Gastroesophageal sphincter (tissue), 4 donors: ENCODE data around the gene TSPAN14. TPM values are rescaled to one million over a fixed set of nuclear protein-coding genes. Genes with fewer than 3 reads are reported as not detected.

Experiments
- ATAC-seq: fragments of 150-250 bp; one replicate; pipeline ENCODE4 v1.9.1; 2016; ENCODE audit warnings: mild to moderate bottlenecking, moderate library complexity
- H3K27ac ChIP-seq, 4 donors: fragments of 200-600 bp; sonication (generic) in 3 of 4; 1 replicate in 3 of 4; 2 replicates in 1 of 4; pipeline ENCODE4 v1.5.1; 2016 to 2019
- H3K27me3 ChIP-seq: fragments of 200-600 bp; sonication (generic); one replicate; pipeline ENCODE4 v1.5.1; 2019
- H3K36me3 ChIP-seq, 2 donors: fragments of 200-600 bp; sonication (generic); one replicate each; pipeline ENCODE4 v1.5.1; 2019; ENCODE audit warnings: control low read depth in 1 of 2
- H3K4me1 ChIP-seq, 3 donors: fragments of 200-600 bp; sonication (generic); 1 replicate in 2 of 3; 2 replicates in 1 of 3; pipeline ENCODE4 v1.5.1; 2016 to 2019; ENCODE audit warnings: control low read depth in 2 of 3
- H3K4me3 ChIP-seq, 2 donors: fragments of 200-600 bp; sonication (generic); one replicate each; pipeline ENCODE4 v1.5.1; 2019; ENCODE audit warnings: mild to moderate bottlenecking in 1 of 2, moderate library complexity in 1 of 2
- H3K9me3 ChIP-seq, 3 donors: fragments of 200-600 bp; sonication (generic); one replicate each; pipeline ENCODE4 v1.5.1; 2017 to 2019; ENCODE audit warnings: control low read depth in 2 of 3
- EP300 ChIP-seq: sonication (generic); formaldehyde crosslinking; IDR thresholded peaks from one replicate; pipeline ENCODE4 v1.6.1; 2017; ENCODE audit warnings: antibody characterized with exemption, mild to moderate bottlenecking
- POLR2A ChIP-seq, 2 donors: fragments of 450-650 bp; IDR thresholded peaks; one replicate each; pipeline ENCODE4 v1.6.1; 2017; ENCODE audit warnings: antibody characterized with exemption in 2 of 2, mild to moderate bottlenecking in 2 of 2, moderate library complexity in 1 of 2
- POLR2AphosphoS5 ChIP-seq: sonication (generic); formaldehyde crosslinking; IDR thresholded peaks from one replicate; pipeline ENCODE4 v1.6.1; 2017; ENCODE audit warnings: antibody characterized with exemption
- WGBS, 2 donors: methylation state at CpG; one replicate each; pipeline ENCODE4 v1.1.5; 2018; ENCODE audit warnings: low coverage in 1 of 2; 5-methylcytosine and 5-hydroxymethylcytosine counted together
- total RNA-seq, 4 donors: library from RNA; depleted of rRNA; stranded (reverse); fragments of >200 nt; gene quantifications; one replicate each; pipeline ENCODE4 v1.1.0, GENCODE V29; 2016
- TF ChIP-seq, protein P1 (sequence below), 4 experiments: fragments of 200-600 bp in 2 of 4; fragments of 450-650 bp in 2 of 4; sonication (generic) in 1 of 4; IDR thresholded peaks; one replicate each; pipeline ENCODE4 v1.5.1; 2017 to 2019; ENCODE audit warnings: antibody characterized with exemption in 4 of 4, mild to moderate bottlenecking in 2 of 4, moderate library complexity in 2 of 4

Gene TSPAN14
- total RNA-seq, 4 donors from 2014 or later, result 23.3 to 52.4 (median 37.1) TPM

- Histone ChIP-seq H3K27me3 (no peaks in the 10 kb centered on the region), H3K27ac (no peak overlapping the region), H3K4me3 (no peak overlapping the region), H3K9me3 (no peaks in the 10 kb centered on the region), H3K4me1 (peaks cover 0 to 22% (median 2%) of the 10 kb centered on the region in 3 donors), H3K36me3 (peaks cover 0 to 58% of the 10 kb centered on the region in 2 donors)
- TF ChIP-seq EP300 (no peak), POLR2AphosphoS5 (no peak), POLR2A (IDR thresholded peaks at IDR 0.05) (no peak)
- TF ChIP-seq, protein P1, sequence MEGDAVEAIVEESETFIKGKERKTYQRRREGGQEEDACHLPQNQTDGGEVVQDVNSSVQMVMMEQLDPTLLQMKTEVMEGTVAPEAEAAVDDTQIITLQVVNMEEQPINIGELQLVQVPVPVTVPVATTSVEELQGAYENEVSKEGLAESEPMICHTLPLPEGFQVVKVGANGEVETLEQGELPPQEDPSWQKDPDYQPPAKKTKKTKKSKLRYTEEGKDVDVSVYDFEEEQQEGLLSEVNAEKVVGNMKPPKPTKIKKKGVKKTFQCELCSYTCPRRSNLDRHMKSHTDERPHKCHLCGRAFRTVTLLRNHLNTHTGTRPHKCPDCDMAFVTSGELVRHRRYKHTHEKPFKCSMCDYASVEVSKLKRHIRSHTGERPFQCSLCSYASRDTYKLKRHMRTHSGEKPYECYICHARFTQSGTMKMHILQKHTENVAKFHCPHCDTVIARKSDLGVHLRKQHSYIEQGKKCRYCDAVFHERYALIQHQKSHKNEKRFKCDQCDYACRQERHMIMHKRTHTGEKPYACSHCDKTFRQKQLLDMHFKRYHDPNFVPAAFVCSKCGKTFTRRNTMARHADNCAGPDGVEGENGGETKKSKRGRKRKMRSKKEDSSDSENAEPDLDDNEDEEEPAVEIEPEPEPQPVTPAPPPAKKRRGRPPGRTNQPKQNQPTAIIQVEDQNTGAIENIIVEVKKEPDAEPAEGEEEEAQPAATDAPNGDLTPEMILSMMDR (IDR thresholded peaks at IDR 0.05), result no peak
- WGBS, 2 donors, result 79 to 100% methylated on average over 2 to 3 of the region's 10 CpGs
- peak; percentile 8 for ATAC-seq
Observed at GRCh38 chr10:80520661-80521470, 66.8 kb downstream of the TSPAN14 start.

DNA sequence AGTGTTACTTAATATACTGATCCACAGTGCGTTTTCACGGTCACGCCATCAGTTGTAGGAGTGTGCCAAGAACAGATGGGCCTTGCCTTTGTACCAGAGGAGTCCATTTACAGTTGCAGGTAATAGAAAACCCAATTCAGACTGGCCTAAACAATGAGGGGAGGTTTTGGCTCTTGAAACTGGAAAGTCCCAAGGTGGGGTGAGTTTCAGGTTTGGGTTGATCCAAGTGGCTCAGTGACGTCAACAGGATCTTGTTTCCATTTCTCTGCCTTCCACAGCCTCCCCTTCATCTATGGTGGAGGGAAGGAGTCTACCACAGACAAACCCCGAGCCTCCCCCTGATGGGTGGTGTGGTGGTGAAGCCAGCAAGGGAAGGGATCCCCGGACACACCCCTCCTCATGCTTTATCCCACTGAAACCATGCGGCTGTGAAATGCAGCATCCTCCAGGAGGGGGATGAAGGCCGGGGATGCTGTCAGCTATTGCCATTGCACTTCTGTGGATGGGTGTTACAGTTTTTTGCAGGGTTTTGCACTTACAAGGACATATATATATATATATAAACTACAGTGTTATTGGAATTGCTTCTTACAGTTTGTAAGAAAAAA is 68.8 kb downstream of the TSPAN14 start:
- Histone ChIP-seq H3K27ac (no peak overlapping the region), H3K4me3 (no peak overlapping the region), H3K4me1 (peaks cover 0 to 12% (median 2%) of the 10 kb centered on the region in 3 donors), H3K36me3 (peaks cover 0 to 38% of the 10 kb centered on the region in 2 donors), H3K27me3 (no peaks in the 10 kb centered on the region), H3K9me3 (no peaks in the 10 kb centered on the region)
- WGBS, 2 donors, result 60 to 68% methylated on average over 2 to 6 of the region's 8 CpGs
- TF ChIP-seq EP300 (no peak), POLR2AphosphoS5 (no peak), POLR2A (IDR thresholded peaks at IDR 0.05) (no peak)
- TF ChIP-seq, protein P1 (IDR thresholded peaks at IDR 0.05), result no peak
- ATAC-seq, result no peak

DNA sequence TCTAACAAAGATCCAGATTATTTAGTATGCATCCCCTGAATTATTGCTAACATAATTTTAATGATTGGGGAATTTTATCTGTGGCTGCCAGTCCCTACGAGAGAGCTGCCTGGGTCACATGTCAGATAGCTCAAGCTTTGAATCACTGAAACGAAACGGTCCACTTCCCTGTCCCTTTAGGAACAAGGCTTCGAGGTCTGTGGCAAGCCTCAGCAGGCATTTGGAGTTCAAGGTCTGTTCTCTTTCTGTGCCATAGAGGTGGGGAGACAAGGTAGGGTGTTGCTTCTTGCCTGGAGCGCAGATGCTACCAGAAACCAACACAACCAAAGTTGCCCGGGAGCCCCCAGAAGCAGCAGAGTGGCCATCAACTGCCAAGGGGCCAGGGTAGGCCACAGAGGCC is 69.7 kb downstream of the TSPAN14 start:
- peaks cover 0 to 29% of the 10 kb centered on the region in 2 donors for H3K36me3 ChIP-seq
- H3K27ac ChIP-seq, result no peak overlapping the region
- ATAC-seq, result no peak

GRCh38 chr10:80524190-80524909 is 70.2 kb downstream of the TSPAN14 start:
- H3K27me3 ChIP-seq, result no peaks in the 10 kb centered on the region
- peaks cover 0 to 23% of the 10 kb centered on the region in 2 donors for H3K36me3 ChIP-seq
- peaks cover 0 to 5% (median 0%) of the 10 kb centered on the region in 3 donors for H3K4me1 ChIP-seq
- no peak overlapping the region for H3K4me3 ChIP-seq
- 78 to 83% methylated on average over 2 to 8 of the region's 12 CpGs for WGBS, 2 donors
- TF ChIP-seq, protein P1 (IDR thresholded peaks at IDR 0.05), result no peak
- TF ChIP-seq POLR2AphosphoS5 (no peak), EP300 (no peak), POLR2A (IDR thresholded peaks at IDR 0.05) (no peak)
- no peak for ATAC-seq
- H3K27ac ChIP-seq, result no peak overlapping the region
- H3K9me3 ChIP-seq, result no peaks in the 10 kb centered on the region

More for the DNA sequence above, 69.7 kb downstream of the TSPAN14 start:
- TF ChIP-seq, protein P1 (IDR thresholded peaks at IDR 0.05), result no peak
- no peak for TF ChIP-seq POLR2A (IDR thresholded peaks at IDR 0.05)
- TF ChIP-seq EP300, result no peak
- no peak for TF ChIP-seq POLR2AphosphoS5
- no peak overlapping the region for H3K4me3 ChIP-seq
- no peaks in the 10 kb centered on the region for H3K9me3 ChIP-seq
- H3K4me1 ChIP-seq, result peaks cover 0 to 3% (median 2%) of the 10 kb centered on the region in 3 donors
- 63 to 80% methylated on average over 1 to 4 of the region's 6 CpGs for WGBS, 2 donors
- H3K27me3 ChIP-seq, result no peaks in the 10 kb centered on the region
